HEK293 (cell line): Measurements from ENCODE around the gene FAM204A.

Source experiments
- CTCF ChIP-seq: fragments of 450-650 bp; formaldehyde crosslinking; IDR thresholded peaks from 2 replicates; pipeline ENCODE4 v1.5.1; 2016; ENCODE audit warnings: missing biosample characterization, missing genetic modification characterization
- HOXA7 ChIP-seq: sonication (generic); formaldehyde crosslinking; IDR thresholded peaks from 2 replicates; pipeline ENCODE4 v1.8.1; 2022; ENCODE audit warnings: missing genetic modification reagents, borderline replicate concordance
- HOXC10 ChIP-seq: sonication (generic); formaldehyde crosslinking; IDR thresholded peaks from 2 replicates; pipeline ENCODE4 v1.8.1; 2023; ENCODE audit warnings: mild to moderate bottlenecking, missing genetic modification reagents
- MYNN ChIP-seq: fragments of 450-650 bp; formaldehyde crosslinking; IDR thresholded peaks from 2 replicates; pipeline ENCODE4 v1.5.1; 2016; ENCODE audit warnings: missing biosample characterization, missing genetic modification characterization, borderline replicate concordance
- ZFHX2 ChIP-seq: fragments of 450-650 bp; formaldehyde crosslinking; conservative IDR thresholded peaks from 2 replicates; pipeline ENCODE4 v1.5.1; 2016; ENCODE audit warnings: missing biosample characterization, missing genetic modification characterization
- ZNF239 ChIP-seq: fragments of 450-650 bp; formaldehyde crosslinking; IDR thresholded peaks from 2 replicates; pipeline ENCODE4 v1.5.1; 2016; ENCODE audit warnings: missing biosample characterization, missing genetic modification characterization
- ZNF530 ChIP-seq: fragments of 450-650 bp; formaldehyde crosslinking; IDR thresholded peaks from 2 replicates; pipeline ENCODE4 v1.5.1; 2016; ENCODE audit warnings: low read depth, missing biosample characterization, missing genetic modification characterization
- ZNF660 ChIP-seq: fragments of 450-650 bp; IDR thresholded peaks from 2 replicates; pipeline ENCODE4 v1.5.1; 2018; ENCODE audit warnings: missing biosample characterization, mild to moderate bottlenecking, missing genetic modification characterization
- ZNF768 ChIP-seq: fragments of 450-650 bp; formaldehyde crosslinking; IDR thresholded peaks from 2 replicates; pipeline ENCODE4 v1.5.1; 2018; ENCODE audit warnings: missing biosample characterization, mild to moderate bottlenecking, missing genetic modification characterization

GRCh38 chr10:118258285-118258684 is 83.8 kb downstream of the FAM204A start:
- TF ChIP-seq ZNF768 (tag by site-specific recombination) (no peak), HOXA7 (CRISPR knock-in tag) (no peak), HOXC10 (no peak), ZNF660 (no peak), CTCF (tag by site-specific recombination) (no peak), ZNF239 (tag by site-specific recombination) (no peak), MYNN (tag by site-specific recombination) (no peak), ZNF530 (tag by site-specific recombination) (no peak), ZFHX2 (tag by site-specific recombination) (no peak)
